GM12875 (cell line): ENCODE measurements around the gene LEMD2.

Source experiments
- H3K4me3 ChIP-seq: one replicate; pipeline ENCODE4 v1.5.1; 2011; ENCODE audit warnings: low read depth, low read length, control low read depth
- CTCF ChIP-seq: IDR thresholded peaks from 2 replicates; pipeline ENCODE4 v1.5.1; 2011; ENCODE audit warnings: low read depth, mild to moderate bottlenecking, control low read depth, inconsistent platforms, low read length, moderate library complexity, borderline replicate concordance; ENCODE audit not compliant: insufficient read depth

Gene LEMD2

GRCh38 chr6:33784787-33785186, 4.1 kb downstream of the LEMD2 start:
- no peak overlapping the region for H3K4me3 ChIP-seq
- TF ChIP-seq CTCF: no peak

- H3K4me3 ChIP-seq: no peak overlapping the region
- TF ChIP-seq CTCF: no peak
Measured at GRCh38 chr6:33783781-33784520, 5.0 kb downstream of the LEMD2 start.

DNA sequence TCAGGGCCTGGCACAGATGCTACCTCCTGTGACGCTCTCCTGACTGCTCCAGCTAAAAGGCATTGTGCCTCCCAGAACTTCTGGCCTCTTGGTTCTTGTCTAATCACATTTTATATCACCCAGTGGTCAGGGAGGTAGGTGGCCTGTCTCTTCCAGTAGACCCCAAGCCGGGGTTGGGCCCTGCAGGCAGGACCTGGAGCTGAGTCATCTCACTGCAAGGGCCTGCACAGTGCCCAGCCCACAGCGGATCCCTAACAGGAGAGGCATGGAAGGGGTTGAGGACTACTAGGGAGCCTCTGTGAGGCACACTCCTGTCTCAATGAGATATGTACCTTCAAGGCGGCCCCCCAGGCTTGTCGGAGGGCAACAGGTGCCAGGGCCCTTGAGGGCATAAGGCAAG, 6.4 kb downstream of the LEMD2 start:
- no peak overlapping the region for H3K4me3 ChIP-seq
- TF ChIP-seq CTCF: no peak

GRCh38 chr6:33781131-33781975, 7.6 kb downstream of the LEMD2 start:
- H3K4me3 ChIP-seq: no peak overlapping the region

GRCh38 chr6:33779895-33780294, 9.0 kb downstream of the LEMD2 start:
- H3K4me3 ChIP-seq: no peak overlapping the region
- no peak for TF ChIP-seq CTCF

More at GRCh38 chr6:33781131-33781975, 7.6 kb downstream of the LEMD2 start:
- no peak for TF ChIP-seq CTCF

DNA sequence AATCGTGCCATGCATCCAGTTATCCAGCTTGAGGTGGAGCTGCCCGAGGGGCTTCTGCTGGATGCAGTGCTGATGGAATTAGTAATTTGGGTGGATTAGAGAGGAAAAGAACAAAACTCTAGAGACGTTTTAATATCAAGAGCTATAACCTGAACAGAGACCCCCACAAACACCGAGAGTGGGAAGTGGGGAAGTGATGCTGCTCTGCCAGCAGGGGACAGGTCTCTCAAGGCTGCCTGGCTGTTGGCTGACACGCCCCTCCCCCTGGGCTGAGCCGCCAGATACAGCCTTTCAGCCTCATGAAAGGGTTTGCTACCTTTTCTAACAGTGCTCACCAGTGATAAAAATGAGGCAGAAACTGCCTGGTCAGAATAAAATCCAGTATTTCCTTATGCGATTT, 9.6 kb downstream of the LEMD2 start:
- no peak for TF ChIP-seq CTCF
- H3K4me3 ChIP-seq: no peak overlapping the region
